ENCODE measurements around the gene RPL18A. TPM values are rescaled to one million over a fixed set of nuclear protein-coding genes. Genes with fewer than 3 reads are reported as not detected.
"Not testable (repeated sequence)": the region's sequence is repeated elsewhere in the genome, so short reads cannot be mapped to it uniquely, and the experiment has no call there.

Gene RPL18A
- total RNA-seq, 6 experiments from 2014 or later: 1,774 to 2,038 (median 1,892) TPM

GRCh38 chr19:17881701-17882100 lies 22.0 kb downstream of the RPL18A start:
- Mint-ChIP-seq H3K36me3 (ENCODE audit: low read depth) (no peaks in the 10 kb centered on the region), H3K4me3 (no peak overlapping the region), H3K4me1 (ENCODE audit: low read depth) (no peaks in the 10 kb centered on the region), H3K27me3 (ENCODE audit: insufficient read depth) (peaks cover 25% of the 10 kb centered on the region), H3K27ac (no peak overlapping the region), H3K9me3 (no peaks in the 10 kb centered on the region)
- DNase-seq: no peak
- TF ChIP-seq, protein P1, sequence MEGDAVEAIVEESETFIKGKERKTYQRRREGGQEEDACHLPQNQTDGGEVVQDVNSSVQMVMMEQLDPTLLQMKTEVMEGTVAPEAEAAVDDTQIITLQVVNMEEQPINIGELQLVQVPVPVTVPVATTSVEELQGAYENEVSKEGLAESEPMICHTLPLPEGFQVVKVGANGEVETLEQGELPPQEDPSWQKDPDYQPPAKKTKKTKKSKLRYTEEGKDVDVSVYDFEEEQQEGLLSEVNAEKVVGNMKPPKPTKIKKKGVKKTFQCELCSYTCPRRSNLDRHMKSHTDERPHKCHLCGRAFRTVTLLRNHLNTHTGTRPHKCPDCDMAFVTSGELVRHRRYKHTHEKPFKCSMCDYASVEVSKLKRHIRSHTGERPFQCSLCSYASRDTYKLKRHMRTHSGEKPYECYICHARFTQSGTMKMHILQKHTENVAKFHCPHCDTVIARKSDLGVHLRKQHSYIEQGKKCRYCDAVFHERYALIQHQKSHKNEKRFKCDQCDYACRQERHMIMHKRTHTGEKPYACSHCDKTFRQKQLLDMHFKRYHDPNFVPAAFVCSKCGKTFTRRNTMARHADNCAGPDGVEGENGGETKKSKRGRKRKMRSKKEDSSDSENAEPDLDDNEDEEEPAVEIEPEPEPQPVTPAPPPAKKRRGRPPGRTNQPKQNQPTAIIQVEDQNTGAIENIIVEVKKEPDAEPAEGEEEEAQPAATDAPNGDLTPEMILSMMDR (IDR thresholded peaks at IDR 0.05): no peak

DNA sequence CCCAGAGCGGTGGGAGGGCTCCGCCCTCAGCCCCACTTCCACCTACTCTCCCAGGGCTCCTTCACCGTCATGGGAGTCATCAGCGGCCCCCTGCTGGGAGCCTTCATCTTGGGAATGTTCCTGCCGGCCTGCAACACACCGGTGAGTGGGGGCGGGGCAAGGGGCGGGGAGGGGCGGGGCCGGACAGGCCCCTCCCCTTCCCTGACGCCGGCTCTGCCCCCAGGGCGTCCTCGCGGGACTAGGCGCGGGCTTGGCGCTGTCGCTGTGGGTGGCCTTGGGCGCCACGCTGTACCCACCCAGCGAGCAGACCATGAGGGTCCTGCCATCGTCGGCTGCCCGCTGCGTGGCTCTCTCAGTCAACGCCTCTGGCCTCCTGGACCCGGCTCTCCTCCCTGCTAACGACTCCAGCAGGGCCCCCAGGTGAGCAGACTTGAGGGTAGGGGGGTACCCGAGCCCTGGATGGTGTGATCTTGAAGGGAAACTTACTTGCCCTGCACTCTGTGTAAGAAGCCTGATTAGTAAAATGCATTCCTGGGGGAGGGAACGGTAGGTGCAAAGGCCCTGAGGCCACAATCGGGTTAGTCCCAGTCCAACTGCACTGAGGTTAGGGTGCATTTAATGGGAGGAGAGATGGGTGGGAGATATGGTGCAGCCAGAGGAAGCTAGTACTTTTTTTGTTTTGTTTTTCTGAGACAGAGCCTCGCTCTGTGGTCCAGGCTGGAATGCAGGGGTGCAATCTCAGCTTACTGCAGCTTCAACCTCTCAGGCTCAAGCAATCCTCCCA lies 24.1 kb downstream of the RPL18A start:
- Mint-ChIP-seq H3K4me1 (ENCODE audit: low read depth) (no peaks in the 10 kb centered on the region), H3K27ac (no peak overlapping the region), H3K9me3 (no peaks in the 10 kb centered on the region), H3K4me3 (no peak overlapping the region), H3K36me3 (ENCODE audit: low read depth) (no peaks in the 10 kb centered on the region), H3K27me3 (ENCODE audit: insufficient read depth) (peaks cover 17% of the 10 kb centered on the region)
- no peak for DNase-seq
- TF ChIP-seq, protein P1 (IDR thresholded peaks at IDR 0.05): no peak

DNA sequence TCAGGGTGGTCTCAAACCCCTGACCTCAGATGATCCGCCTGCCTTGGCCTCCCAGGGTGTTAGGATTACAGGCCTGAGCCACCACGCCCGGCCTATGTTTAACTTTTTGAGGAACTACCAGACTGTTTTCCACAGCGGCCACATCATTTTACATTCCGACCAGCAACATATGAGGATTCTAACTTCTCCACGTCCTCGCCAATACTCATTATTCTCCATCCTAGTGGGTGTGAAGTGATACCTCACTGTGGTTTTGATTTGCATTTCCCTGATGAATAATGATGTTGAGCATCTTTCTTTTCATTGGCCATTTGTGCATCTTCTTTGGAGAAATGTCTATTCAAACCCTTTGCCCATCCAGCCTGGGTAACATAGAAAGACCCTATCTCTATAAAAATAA lies 26.8 kb downstream of the RPL18A start:
- no peaks in the 10 kb centered on the region for H3K4me1 Mint-ChIP-seq (ENCODE audit: low read depth)
- H3K27me3 Mint-ChIP-seq (ENCODE audit: insufficient read depth): peaks cover 6% of the 10 kb centered on the region
- no peak overlapping the region for H3K4me3 Mint-ChIP-seq
- H3K36me3 Mint-ChIP-seq (ENCODE audit: low read depth): no peaks in the 10 kb centered on the region
- no peak overlapping the region for H3K27ac Mint-ChIP-seq
- no peak for DNase-seq
- no peaks in the 10 kb centered on the region for H3K9me3 Mint-ChIP-seq
- TF ChIP-seq, protein P1 (IDR thresholded peaks at IDR 0.05): no peak

DNA sequence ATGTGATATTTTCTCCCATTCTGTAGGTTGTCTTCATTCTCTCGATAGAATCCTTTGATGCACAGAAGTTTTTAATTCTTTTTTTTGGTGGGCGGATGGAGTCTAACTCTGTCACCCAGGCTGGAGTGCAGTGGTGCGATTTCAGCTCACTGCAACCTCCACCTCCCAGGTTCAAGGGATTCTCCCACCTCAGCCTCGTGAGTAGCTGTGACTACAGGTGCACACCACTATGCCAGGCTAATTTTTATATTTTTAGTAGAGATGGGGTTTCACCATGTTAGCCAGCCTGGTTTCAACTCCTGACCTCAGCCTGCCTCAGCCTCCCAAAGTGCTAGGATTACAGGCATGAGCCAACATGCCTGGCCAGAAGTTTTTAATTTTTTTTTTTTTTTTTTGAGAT lies 27.5 kb downstream of the RPL18A start:
- not testable (repeated sequence) for H3K4me3 Mint-ChIP-seq; H3K9me3 Mint-ChIP-seq; DNase-seq; H3K4me1 Mint-ChIP-seq (ENCODE audit: low read depth); H3K27ac Mint-ChIP-seq; H3K36me3 Mint-ChIP-seq (ENCODE audit: low read depth)
- H3K27me3 Mint-ChIP-seq (ENCODE audit: insufficient read depth): peaks cover 10% of the 10 kb centered on the region

DNA sequence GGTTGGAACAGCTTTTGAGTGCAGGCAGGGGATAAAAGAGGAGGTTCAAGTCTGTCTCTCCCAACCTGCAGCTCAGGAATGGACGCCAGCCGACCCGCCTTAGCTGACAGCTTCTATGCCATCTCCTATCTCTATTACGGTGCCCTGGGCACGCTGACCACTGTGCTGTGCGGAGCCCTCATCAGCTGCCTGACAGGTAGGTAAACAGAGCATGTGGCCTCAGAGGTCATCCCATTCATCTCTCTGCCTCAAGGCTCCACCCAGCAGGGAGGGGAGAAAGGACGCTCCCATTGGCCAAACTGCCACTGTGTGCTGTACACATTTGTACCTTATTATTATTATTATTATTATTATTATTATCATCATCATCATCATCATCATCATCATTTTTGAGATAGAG lies 28.6 kb downstream of the RPL18A start:
- Mint-ChIP-seq H3K4me3 (no peak overlapping the region), H3K27me3 (ENCODE audit: insufficient read depth) (peaks cover 16% of the 10 kb centered on the region), H3K4me1 (ENCODE audit: low read depth) (no peaks in the 10 kb centered on the region), H3K9me3 (no peaks in the 10 kb centered on the region), H3K36me3 (ENCODE audit: low read depth) (no peaks in the 10 kb centered on the region), H3K27ac (no peak overlapping the region)
- TF ChIP-seq, protein P1 (IDR thresholded peaks at IDR 0.05): no peak
- no peak for DNase-seq

DNA sequence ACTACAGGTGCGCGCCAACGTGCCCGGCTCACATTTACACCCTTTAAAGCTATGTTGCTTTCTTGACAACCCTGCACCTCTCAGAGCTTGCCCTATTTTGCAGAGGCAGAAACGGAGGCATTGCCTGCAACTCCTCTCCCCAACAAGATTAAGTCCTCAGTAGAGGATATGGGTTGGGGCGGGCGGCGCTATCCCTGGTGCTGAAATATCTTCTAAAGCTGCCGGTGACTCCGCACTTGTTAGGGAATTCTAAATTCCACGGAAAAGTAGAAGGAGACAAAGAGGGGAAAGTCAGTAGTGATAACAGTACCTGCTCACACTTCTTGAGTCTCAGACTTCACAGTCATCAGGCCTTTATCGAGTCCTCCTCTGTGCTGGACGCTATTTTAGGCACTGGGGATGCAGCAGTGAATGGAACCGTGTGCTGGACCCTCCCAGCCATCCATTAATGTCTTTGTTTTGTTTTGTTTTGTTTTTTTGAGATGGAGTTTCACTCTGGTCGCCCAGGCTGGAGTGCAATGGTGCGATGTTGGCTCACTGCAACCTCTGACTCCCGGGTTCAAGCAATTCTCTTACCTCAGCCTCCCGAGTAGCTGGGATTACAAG lies 30.0 kb downstream of the RPL18A start:
- H3K36me3 Mint-ChIP-seq (ENCODE audit: low read depth): no peaks in the 10 kb centered on the region
- peak; percentile 36 for DNase-seq
- no peak overlapping the region for H3K27ac Mint-ChIP-seq
- no peaks in the 10 kb centered on the region for H3K4me1 Mint-ChIP-seq (ENCODE audit: low read depth)
- peaks cover 18% of the 10 kb centered on the region for H3K27me3 Mint-ChIP-seq (ENCODE audit: insufficient read depth)
- no peaks in the 10 kb centered on the region for H3K9me3 Mint-ChIP-seq
- TF ChIP-seq, protein P1 (IDR thresholded peaks at IDR 0.05): no peak
- no peak overlapping the region for H3K4me3 Mint-ChIP-seq
